OCI-LY7 (cell line): ENCODE data around the gene SEMA4D. TPM values are rescaled to one million over a fixed set of nuclear protein-coding genes. Genes with fewer than 3 reads are reported as not detected.

ENCODE experiments used
- BruUV-seq: library from RNA; stranded (reverse); fragments of 400-500 nt; replicated peaks from 2 replicates; lab custom pipeline; 2021; lab: Mats Ljungman, UMichigan
- CTCF ChIA-PET: fragments of 300-600 bp; sonication (Branson Sonifier 250); formaldehyde crosslinking; loops from one replicate; lab custom pipeline; 2022; ENCODE audit warnings: antibody characterized with exemption; ENCODE audit not compliant: unreplicated experiment; lab: Charles Lee
- POLR2A ChIA-PET: fragments of 300-600 bp; sonication (Branson Sonifier 250); formaldehyde crosslinking; loops from one replicate; lab custom pipeline; 2022; ENCODE audit warnings: antibody characterized with exemption; lab: Charles Lee
- DNase-seq: peaks from one replicate; pipeline ENCODE4 v3.0.0-alpha.2; 2015; ENCODE audit warnings: low spot score
- H2AFZ ChIP-seq: fragments of 200-600 bp; sonication (generic), shearing (Covaris generic); 2 replicates; pipeline ENCODE4 v1.6.1; 2014; ENCODE audit warnings: mild to moderate bottlenecking, antibody characterized with exemption, low read length, moderate library complexity
- H3K27ac ChIP-seq: fragments of 200-600 bp; sonication (generic); 2 replicates; pipeline ENCODE4 v1.5.1; 2014; ENCODE audit warnings: mixed run types, low read depth, mild to moderate bottlenecking, moderate library complexity, low read length, inconsistent platforms; ENCODE audit not compliant: poor library complexity, severe bottlenecking
- H3K36me3 ChIP-seq: fragments of 200-600 bp; sonication (generic); 2 replicates; pipeline ENCODE4 v1.6.1; 2014; ENCODE audit warnings: mild to moderate bottlenecking, antibody characterized with exemption, low read length, moderate library complexity, mixed read lengths; ENCODE audit not compliant: insufficient read depth
- H3K4me1 ChIP-seq: fragments of 200-600 bp; sonication (generic); 2 replicates; pipeline ENCODE4 v1.5.1; 2014; ENCODE audit warnings: mild to moderate bottlenecking, low read length; ENCODE audit not compliant: insufficient read depth, poor library complexity, severe bottlenecking
- H3K4me2 ChIP-seq: fragments of 200-600 bp; sonication (generic); 2 replicates; pipeline ENCODE4 v1.6.1; 2014; ENCODE audit warnings: mild to moderate bottlenecking, low read length
- H3K4me3 ChIP-seq: fragments of 200-600 bp; sonication (generic); 2 replicates; pipeline ENCODE4 v1.5.1; 2014; ENCODE audit warnings: mild to moderate bottlenecking, low read depth, low read length; ENCODE audit not compliant: poor library complexity, severe bottlenecking
- H3K79me2 ChIP-seq: fragments of 200-600 bp; sonication (generic); 2 replicates; pipeline ENCODE4 v1.6.1; 2016; ENCODE audit warnings: low read depth, mild to moderate bottlenecking, low read length, moderate library complexity, mixed read lengths; ENCODE audit not compliant: insufficient read depth
- H3K9me2 ChIP-seq: fragments of 200-600 bp; sonication (generic); 2 replicates; pipeline ENCODE4 v1.6.1; 2016; ENCODE audit warnings: mild to moderate bottlenecking, low read length, mixed read lengths; ENCODE audit not compliant: insufficient read depth
- H3K9me3 ChIP-seq: fragments of 200-600 bp; sonication (generic); 2 replicates; pipeline ENCODE4 v1.6.1; 2014; ENCODE audit warnings: mild to moderate bottlenecking, mixed run types, low read length, mixed read lengths
- H4K20me1 ChIP-seq: fragments of 200-600 bp; sonication (generic); 2 replicates; pipeline ENCODE4 v1.6.1; 2014; ENCODE audit warnings: mild to moderate bottlenecking, antibody characterized with exemption, low read length, moderate library complexity, mixed read lengths; ENCODE audit not compliant: insufficient read depth
- CTCF ChIP-seq: fragments of 200-600 bp; sonication (generic); conservative IDR thresholded peaks from 2 replicates; pipeline ENCODE4 v1.5.1; 2014; ENCODE audit warnings: mild to moderate bottlenecking, antibody characterized with exemption, low read length, moderate library complexity, mixed read lengths
- EZH2phosphoT487 ChIP-seq: fragments of 200-600 bp; sonication (generic); IDR thresholded peaks from 2 replicates; pipeline ENCODE4 v1.6.1; 2018; ENCODE audit warnings: low read depth, borderline replicate concordance, mild to moderate bottlenecking, mixed run types, antibody characterized with exemption, low read length, moderate library complexity, mixed read lengths
- intact Hi-C: fragments of 100-400 bp; cut with micrococcal nuclease; formaldehyde crosslinking; loops from one replicate; pipeline ENCODE4 v1.10.0; 2022; ENCODE audit not compliant: unreplicated experiment
- total RNA-seq, 2 experiments: library from RNA; depleted of rRNA in 1 of 2; stranded (reverse); fragments of >200 nt in 1 of 2; shearing (Covaris generic) in 1 of 2; gene quantifications; 2 replicates each; pipeline ENCODE4 v1.2.3, GENCODE V29; 2014 to 2022

SEMA4D gene
- total RNA-seq, 2 experiments from 2014 or later: 28.5 to 60.5 TPM

- intact Hi-C loops: no loop called here
- ChIA-PET CTCF (no interaction called here), POLR2A (no interaction called here)
- no peak overlapping the region for H2AFZ ChIP-seq
- no peak overlapping the region for H3K4me3 ChIP-seq
- TF ChIP-seq EZH2phosphoT487 (no peak), CTCF (no peak)
- no peaks in the 10 kb centered on the region for H3K9me2 ChIP-seq
- H3K36me3 ChIP-seq: peaks cover 46% of the 10 kb centered on the region
- no peak overlapping the region for H3K27ac ChIP-seq
- H3K4me1 ChIP-seq: no peaks in the 10 kb centered on the region
- H4K20me1 ChIP-seq: no peaks in the 10 kb centered on the region
- no peak for DNase-seq
- H3K79me2 ChIP-seq: no peaks in the 10 kb centered on the region
- no TSS peak for BruUV-seq
- no peaks in the 10 kb centered on the region for H3K9me3 ChIP-seq
- H3K4me2 ChIP-seq: no peak overlapping the region
These were observed 134.6 kb downstream of the SEMA4D start for GRCh38 chr9:89363311-89363670.

GRCh38 chr9:89362647-89363310, 135.1 kb downstream of the SEMA4D start:
- no peaks in the 10 kb centered on the region for H3K79me2 ChIP-seq
- H2AFZ ChIP-seq: no peak overlapping the region
- ChIA-PET POLR2A (no interaction called here), CTCF (no interaction called here)
- no peaks in the 10 kb centered on the region for H3K9me3 ChIP-seq
- no peak overlapping the region for H3K27ac ChIP-seq
- no peaks in the 10 kb centered on the region for H4K20me1 ChIP-seq
- no TSS peak for BruUV-seq
- H3K4me1 ChIP-seq: no peaks in the 10 kb centered on the region
- H3K4me2 ChIP-seq: no peak overlapping the region
- peaks cover 51% of the 10 kb centered on the region for H3K36me3 ChIP-seq
- TF ChIP-seq CTCF: no peak
- TF ChIP-seq EZH2phosphoT487: no peak
- DNase-seq: no peak
- H3K9me2 ChIP-seq: no peaks in the 10 kb centered on the region
- intact Hi-C loops: no loop called here
- no peak overlapping the region for H3K4me3 ChIP-seq

- Histone ChIP-seq H3K36me3 (peaks cover 59% of the 10 kb centered on the region), H2AFZ (no peak overlapping the region), H3K4me3 (no peak overlapping the region), H3K9me3 (no peaks in the 10 kb centered on the region), H3K4me1 (no peaks in the 10 kb centered on the region), H3K9me2 (no peaks in the 10 kb centered on the region), H3K4me2 (no peak overlapping the region), H3K79me2 (no peaks in the 10 kb centered on the region), H3K27ac (no peak overlapping the region), H4K20me1 (no peaks in the 10 kb centered on the region)
- CTCF ChIA-PET: no interaction called here
- POLR2A ChIA-PET: no interaction called here
- intact Hi-C loops: no loop called here
- no peak for DNase-seq
- TF ChIP-seq EZH2phosphoT487: no peak
- no peak for TF ChIP-seq CTCF
- BruUV-seq: no TSS peak
These were observed 135.9 kb downstream of the SEMA4D start for GRCh38 chr9:89361816-89362646.
